Stomach smooth muscle (tissue), 2 donors: ENCODE data around the gene IGSF21.
"Not testable (repeated sequence)": the region's sequence is repeated elsewhere in the genome, so short reads cannot be mapped to it uniquely, and the experiment has no call there.

ENCODE experiments used
- H3K27ac ChIP-seq: one replicate; pipeline ENCODE4 v1.7.0; 2013; ENCODE audit warnings: mild to moderate bottlenecking, low read length, inconsistent platforms
- H3K27me3 ChIP-seq, 2 donors: one replicate each; pipeline ENCODE4 v1.7.0; 2013; ENCODE audit warnings: low read length in 2 of 2; ENCODE audit not compliant: insufficient read depth in 2 of 2, control insufficient read depth in 1 of 2
- H3K36me3 ChIP-seq, 2 donors: one replicate each; pipeline ENCODE4 v1.7.0; 2013; ENCODE audit warnings: low read length in 2 of 2; ENCODE audit not compliant: control insufficient read depth in 2 of 2, insufficient read depth in 2 of 2
- H3K4me1 ChIP-seq: one replicate; pipeline ENCODE4 v1.7.0; 2013; ENCODE audit warnings: low read length; ENCODE audit not compliant: control insufficient read depth, insufficient read depth
- H3K4me3 ChIP-seq, 2 donors: one replicate each; pipeline ENCODE4 v1.7.0; 2013; ENCODE audit warnings: low read length in 2 of 2
- H3K9ac ChIP-seq, 2 donors: one replicate each; pipeline ENCODE4 v1.7.0; 2013; ENCODE audit warnings: low read length in 2 of 2, mild to moderate bottlenecking in 1 of 2
- H3K9me3 ChIP-seq, 2 donors: one replicate each; pipeline ENCODE4 v1.7.0; 2013; ENCODE audit warnings: low read length in 2 of 2; ENCODE audit not compliant: control insufficient read depth in 2 of 2
- donor health status: healthy.
- donor health status: Pancreatic carcinoma.

IGSF21 gene

GRCh38 chr1:18160290-18160942 is 52.8 kb downstream of the IGSF21 start:
- no peak overlapping the region for H3K4me3 ChIP-seq
- H3K9ac ChIP-seq, result no peak overlapping the region
- no peaks in the 10 kb centered on the region for H3K9me3 ChIP-seq
- no peaks in the 10 kb centered on the region for H3K4me1 ChIP-seq
- peaks cover 5 to 11% of the 10 kb centered on the region in 2 donors for H3K27me3 ChIP-seq
- no peaks in the 10 kb centered on the region for H3K36me3 ChIP-seq
- H3K27ac ChIP-seq, result no peak overlapping the region

GRCh38 chr1:18161690-18162089 is 54.1 kb downstream of the IGSF21 start:
- H3K4me3 ChIP-seq, result no peak overlapping the region
- no peak overlapping the region for H3K27ac ChIP-seq
- H3K36me3 ChIP-seq, result no peaks in the 10 kb centered on the region
- H3K4me1 ChIP-seq, result no peaks in the 10 kb centered on the region
- no peak overlapping the region for H3K9ac ChIP-seq
- H3K9me3 ChIP-seq, result no peaks in the 10 kb centered on the region
- peaks cover 5 to 11% of the 10 kb centered on the region in 2 donors for H3K27me3 ChIP-seq

- not testable (repeated sequence) for H3K4me3 ChIP-seq, H3K9ac ChIP-seq, H3K36me3 ChIP-seq, H3K4me1 ChIP-seq, H3K9me3 ChIP-seq, H3K27ac ChIP-seq
- H3K27me3 ChIP-seq, result peaks cover 0 to 10% of the 10 kb centered on the region in 2 donors
These were observed 58.0 kb downstream of the IGSF21 start for GRCh38 chr1:18165640-18166039.

DNA sequence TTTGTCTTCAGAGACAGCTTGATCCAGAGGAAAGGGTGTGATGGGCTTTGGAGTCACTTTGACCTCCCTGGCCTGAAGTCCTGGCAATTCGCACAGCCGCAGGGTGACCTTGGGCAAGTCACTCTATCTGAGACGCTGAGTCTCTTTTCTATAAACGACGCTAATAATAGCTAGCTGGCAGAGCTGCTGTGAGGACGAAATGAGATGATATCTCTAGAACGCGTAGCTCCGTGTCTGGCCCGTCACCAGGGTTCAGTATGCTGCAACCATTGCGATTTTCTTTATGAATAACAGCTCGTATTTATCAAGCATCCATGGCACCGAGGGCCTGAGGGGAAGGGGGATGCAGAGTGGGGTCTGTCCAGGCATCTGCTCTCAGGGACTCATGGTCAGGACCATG is 58.7 kb downstream of the IGSF21 start:
- Histone ChIP-seq H3K9ac (no peak overlapping the region), H3K4me3 (no peak overlapping the region), H3K27ac (no peak overlapping the region), H3K27me3 (peaks cover 3 to 15% of the 10 kb centered on the region in 2 donors), H3K36me3 (no peaks in the 10 kb centered on the region), H3K9me3 (no peaks in the 10 kb centered on the region), H3K4me1 (no peaks in the 10 kb centered on the region)

- no peaks in the 10 kb centered on the region for H3K9me3 ChIP-seq
- no peak overlapping the region for H3K27ac ChIP-seq
- peaks cover 3 to 19% of the 10 kb centered on the region in 2 donors for H3K27me3 ChIP-seq
These were observed 59.3 kb downstream of the IGSF21 start for GRCh38 chr1:18166929-18167328.

DNA sequence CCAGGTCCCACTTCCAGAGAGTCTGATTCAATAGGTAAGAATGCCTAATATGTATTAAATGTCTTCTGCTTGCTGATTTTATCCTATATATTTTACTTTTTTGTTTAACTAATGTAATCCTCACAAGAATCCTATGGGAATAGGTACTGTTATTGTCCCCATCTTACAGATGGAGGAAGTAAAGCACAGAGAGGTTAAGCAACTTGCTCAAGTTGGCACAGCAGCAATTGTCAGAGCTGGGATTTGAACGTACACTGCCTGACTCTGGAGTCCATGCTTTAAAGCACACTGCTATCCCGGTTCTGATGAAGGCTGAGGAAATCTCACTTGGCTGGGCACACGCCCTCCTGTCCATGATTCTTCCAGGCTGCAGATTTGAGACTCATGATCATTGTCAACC is 62.8 kb downstream of the IGSF21 start:
- no peak overlapping the region for H3K9ac ChIP-seq
- no peak overlapping the region for H3K27ac ChIP-seq
- no peaks in the 10 kb centered on the region for H3K36me3 ChIP-seq
- H3K4me3 ChIP-seq, result no peak overlapping the region
- H3K27me3 ChIP-seq, result peaks cover 3 to 21% of the 10 kb centered on the region in 2 donors
- no peaks in the 10 kb centered on the region for H3K9me3 ChIP-seq
- H3K4me1 ChIP-seq, result no peaks in the 10 kb centered on the region

More at GRCh38 chr1:18166929-18167328, 59.3 kb downstream of the IGSF21 start:
- H3K4me3 ChIP-seq, result no peak overlapping the region
- no peaks in the 10 kb centered on the region for H3K4me1 ChIP-seq
- no peak overlapping the region for H3K9ac ChIP-seq
- no peaks in the 10 kb centered on the region for H3K36me3 ChIP-seq

- Histone ChIP-seq H3K36me3 (no peaks in the 10 kb centered on the region), H3K4me1 (no peaks in the 10 kb centered on the region)
These were observed 66.4 kb downstream of the IGSF21 start for GRCh38 chr1:18174037-18174436.

GRCh38 chr1:18175051-18175450 is 67.5 kb downstream of the IGSF21 start:
- Histone ChIP-seq H3K9me3 (no peaks in the 10 kb centered on the region), H3K36me3 (no peaks in the 10 kb centered on the region), H3K4me3 (no peak overlapping the region), H3K4me1 (no peaks in the 10 kb centered on the region), H3K9ac (no peak overlapping the region), H3K27me3 (peaks cover 6 to 18% of the 10 kb centered on the region in 2 donors), H3K27ac (no peak overlapping the region)

More at GRCh38 chr1:18174037-18174436, 66.4 kb downstream of the IGSF21 start:
- no peaks in the 10 kb centered on the region for H3K9me3 ChIP-seq
- H3K27ac ChIP-seq, result no peak overlapping the region
- H3K27me3 ChIP-seq, result peaks cover 4 to 22% of the 10 kb centered on the region in 2 donors
- no peak overlapping the region for H3K4me3 ChIP-seq
- H3K9ac ChIP-seq, result no peak overlapping the region

DNA sequence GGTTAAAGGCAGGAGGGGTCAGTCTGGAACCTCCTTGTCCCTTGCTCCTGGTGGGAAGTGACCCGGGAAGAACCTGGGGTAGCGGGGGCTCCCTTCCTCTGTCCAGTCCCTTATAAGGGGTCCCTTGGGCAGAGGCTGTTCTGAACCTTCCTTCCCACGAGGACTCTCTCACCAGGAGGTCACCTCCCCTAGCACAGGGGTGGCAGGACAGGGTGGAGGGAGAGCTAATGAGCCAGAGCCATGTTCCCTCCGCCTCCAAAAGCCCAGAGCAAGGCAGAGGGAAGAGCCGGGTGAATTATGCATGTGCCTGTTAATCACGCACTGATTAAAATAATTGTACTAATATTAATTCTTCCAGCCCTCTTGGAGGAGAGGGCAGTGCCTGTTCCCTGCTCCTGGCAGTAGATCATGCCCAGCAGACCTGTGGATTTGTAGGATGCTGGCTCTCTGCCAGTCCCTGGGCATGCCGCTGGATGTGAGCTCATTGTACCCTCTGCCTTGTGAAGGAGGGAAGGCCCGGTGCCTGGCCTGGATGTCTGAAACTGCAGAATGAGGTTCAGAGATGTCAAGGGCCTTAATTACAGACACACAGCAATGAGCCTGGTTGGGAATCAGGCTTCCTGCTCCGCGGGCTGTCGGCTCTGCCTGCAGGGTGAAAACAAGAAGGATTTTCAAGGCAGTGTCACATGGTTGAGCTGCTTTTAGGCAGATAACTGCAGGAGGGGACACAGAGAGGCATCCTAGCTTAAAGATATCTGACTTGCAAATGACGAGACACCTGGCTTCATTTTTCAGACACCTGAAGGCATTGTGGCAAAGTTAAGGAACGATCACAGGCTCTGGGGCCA is 68.2 kb downstream of the IGSF21 start:
- Histone ChIP-seq H3K4me3 (no peak overlapping the region), H3K9ac (no peak overlapping the region), H3K27ac (no peak overlapping the region), H3K4me1 (no peaks in the 10 kb centered on the region), H3K36me3 (no peaks in the 10 kb centered on the region), H3K27me3 (peaks cover 6 to 18% of the 10 kb centered on the region in 2 donors), H3K9me3 (no peaks in the 10 kb centered on the region)

- Histone ChIP-seq H3K9ac (no peak overlapping the region), H3K27me3 (peaks cover 3 to 15% of the 10 kb centered on the region in 2 donors), H3K4me1 (no peaks in the 10 kb centered on the region), H3K36me3 (no peaks in the 10 kb centered on the region), H3K27ac (no peak overlapping the region), H3K4me3 (no peak overlapping the region), H3K9me3 (no peaks in the 10 kb centered on the region)
These were observed 69.0 kb downstream of the IGSF21 start for GRCh38 chr1:18176619-18177018.

GRCh38 chr1:18178111-18178510 is 70.5 kb downstream of the IGSF21 start:
- H3K9me3 ChIP-seq, result no peaks in the 10 kb centered on the region
- peaks cover 7 to 17% of the 10 kb centered on the region in 2 donors for H3K27me3 ChIP-seq
- no peaks in the 10 kb centered on the region for H3K36me3 ChIP-seq
- no peak overlapping the region for H3K27ac ChIP-seq
- no peak overlapping the region for H3K9ac ChIP-seq
- H3K4me3 ChIP-seq, result no peak overlapping the region
- H3K4me1 ChIP-seq, result no peaks in the 10 kb centered on the region
